ENCODE data around the gene PLXNA2.

GRCh38 chr1:208100906-208101305 lies 143.3 kb downstream of the PLXNA2 start:
- no peak for TF ChIP-seq POLR2A (IDR thresholded peaks at IDR 0.05)
- no peak for TF ChIP-seq CTCF (IDR thresholded peaks at IDR 0.05)
